DMS 273 (cell line): ENCODE results near the gene NCKAP5.

ENCODE experiments used
- DNase-seq: peaks from one replicate; lab custom pipeline; 2025; ENCODE audit not compliant: unreplicated experiment; lab: John Stamatoyannopoulos, UW

The NCKAP5 gene

DNA sequence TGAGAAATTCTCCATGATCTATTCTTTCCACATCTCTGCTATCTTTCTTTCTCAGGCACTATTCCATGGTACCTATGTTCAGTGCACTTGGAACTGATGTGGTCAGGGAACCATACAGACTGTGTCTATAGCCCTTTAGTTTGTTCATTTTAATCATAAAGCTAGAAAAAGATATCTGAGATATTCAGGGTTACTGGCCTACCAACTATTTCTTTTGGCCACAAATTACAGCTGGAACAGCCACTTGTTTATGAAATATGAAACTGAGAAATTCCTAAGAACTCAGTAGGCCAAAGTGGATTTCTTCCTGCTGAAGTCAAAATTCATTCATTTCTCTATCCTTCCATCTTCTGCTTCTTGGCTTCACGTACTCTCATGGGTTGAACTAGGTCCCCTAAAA, 875.4 kb downstream of the NCKAP5 start:
- no peak for DNase-seq

DNA sequence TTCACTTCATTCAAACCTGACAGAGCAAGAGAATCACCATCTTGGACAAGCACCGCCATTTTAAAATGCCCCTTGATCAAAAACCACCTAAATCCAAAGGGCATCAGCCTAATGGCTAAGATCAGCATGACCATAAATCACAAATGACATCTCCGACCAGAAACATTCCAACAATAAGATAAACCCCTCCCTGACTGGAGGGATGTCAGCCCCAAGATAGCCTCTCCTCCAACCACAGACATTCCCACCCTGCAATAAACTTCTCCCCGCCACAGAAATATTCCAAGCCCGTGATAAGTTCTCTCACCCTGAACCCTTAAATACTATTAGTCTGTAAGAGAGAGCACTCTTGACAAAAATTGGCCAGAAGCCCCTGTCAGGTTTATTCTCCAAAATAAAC, 876.7 kb downstream of the NCKAP5 start:
- DNase-seq = no peak

DNA sequence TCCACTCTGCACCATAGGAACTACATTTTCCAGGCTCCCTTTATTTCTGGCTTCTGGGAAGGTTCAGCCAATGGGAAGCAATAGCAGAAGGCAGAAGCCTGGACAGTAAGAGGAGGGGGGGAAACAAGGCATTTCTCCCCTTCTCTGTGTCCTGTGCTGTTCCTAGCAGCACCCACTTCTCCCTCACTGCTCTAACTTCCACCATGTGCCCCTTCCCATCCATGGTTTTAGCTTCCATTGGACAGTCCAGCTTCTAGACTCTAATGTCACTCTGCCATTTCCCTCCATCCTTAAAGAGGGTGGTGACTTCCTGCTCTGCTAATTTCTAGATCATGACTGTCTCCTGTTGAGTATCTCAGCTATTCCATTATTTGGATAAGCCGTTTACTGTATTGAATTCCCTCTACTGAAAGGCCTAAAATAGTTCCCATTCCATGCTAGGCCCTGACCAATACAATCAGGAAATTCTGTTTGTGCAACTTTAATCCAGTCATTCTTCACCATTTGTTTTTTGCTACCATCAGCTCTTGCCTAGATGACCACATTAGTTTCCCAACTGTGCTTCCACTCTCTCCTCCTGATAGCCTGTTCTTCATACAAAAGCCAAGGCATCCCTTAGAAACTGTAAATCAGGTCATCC, 877.5 kb downstream of the NCKAP5 start:
- DNase-seq = no peak

DNA sequence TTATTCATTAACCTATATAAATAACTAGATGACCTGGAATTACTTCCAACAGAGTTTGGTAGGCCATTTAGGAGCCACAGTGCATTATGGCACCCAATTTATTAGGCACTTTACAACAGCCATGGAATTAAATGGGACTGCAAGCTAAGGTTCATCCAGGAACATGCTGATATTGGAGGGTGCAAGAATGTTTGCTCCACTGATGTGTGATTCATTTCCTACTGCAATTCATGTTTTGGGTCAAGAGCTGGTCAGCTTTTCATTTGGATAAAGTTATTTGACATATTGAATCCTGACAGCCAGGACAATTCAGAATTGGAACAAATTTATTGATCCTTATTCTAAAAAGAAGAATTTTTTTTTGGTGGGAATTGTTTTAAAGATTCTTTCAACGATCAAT, 886.5 kb downstream of the NCKAP5 start:
- DNase-seq = no peak

DNA sequence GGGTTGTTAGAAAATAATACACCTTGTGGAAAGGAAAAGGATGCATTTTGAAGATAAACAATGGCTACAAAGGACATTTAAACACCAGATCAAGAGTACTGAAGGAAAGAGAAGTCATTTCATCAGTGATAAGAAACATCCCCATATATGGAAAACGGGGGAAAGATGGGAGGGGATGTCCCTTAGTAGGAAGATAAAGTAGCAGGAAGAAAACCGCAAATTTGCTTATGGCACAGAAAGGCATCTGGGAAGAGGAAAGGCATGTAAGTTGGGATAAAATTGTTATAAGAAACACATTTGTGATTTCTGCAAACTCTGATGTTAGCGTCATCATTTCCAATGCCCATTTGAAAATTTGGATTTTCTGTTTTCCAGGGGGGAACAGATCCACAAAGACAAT, 887.7 kb downstream of the NCKAP5 start:
- DNase-seq = no peak

DNA sequence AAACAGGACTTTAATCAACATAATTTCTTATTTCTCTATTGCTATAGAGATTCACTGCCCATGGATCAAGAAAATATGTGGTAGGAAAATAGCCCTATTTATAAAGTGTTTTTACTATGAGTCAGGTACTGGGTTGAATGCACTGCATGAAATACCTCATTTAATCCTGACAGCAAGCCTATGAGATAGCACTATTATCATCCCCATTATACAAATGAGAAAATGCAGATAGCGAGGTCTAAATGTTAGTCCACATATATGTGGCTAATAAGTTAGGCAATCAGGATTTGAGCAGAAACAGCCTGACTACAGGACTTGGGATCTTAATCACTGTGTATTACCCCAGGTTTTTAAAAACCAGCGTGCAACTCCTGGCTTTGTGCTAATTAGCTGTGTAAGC, 889.8 kb downstream of the NCKAP5 start:
- DNase-seq = no peak

DNA sequence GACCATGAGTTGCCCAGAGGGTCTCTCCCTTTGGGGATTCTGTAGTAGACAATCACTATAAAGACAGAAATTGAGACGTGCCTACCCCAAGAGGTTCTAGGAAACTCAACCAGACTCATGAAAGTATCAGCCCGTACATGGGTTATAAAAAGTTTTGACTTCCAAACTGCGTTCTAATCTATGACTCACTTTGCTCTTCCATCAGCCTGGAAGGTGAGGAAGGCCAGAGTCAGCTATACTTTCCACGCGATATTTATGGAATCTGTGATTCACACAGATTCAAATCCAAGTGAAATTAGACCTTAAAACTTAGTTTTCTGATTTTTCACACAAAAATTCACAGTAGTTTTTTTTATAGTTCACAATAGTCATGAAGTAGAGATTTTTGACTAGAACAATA, 890.6 kb downstream of the NCKAP5 start:
- no peak for DNase-seq

DNA sequence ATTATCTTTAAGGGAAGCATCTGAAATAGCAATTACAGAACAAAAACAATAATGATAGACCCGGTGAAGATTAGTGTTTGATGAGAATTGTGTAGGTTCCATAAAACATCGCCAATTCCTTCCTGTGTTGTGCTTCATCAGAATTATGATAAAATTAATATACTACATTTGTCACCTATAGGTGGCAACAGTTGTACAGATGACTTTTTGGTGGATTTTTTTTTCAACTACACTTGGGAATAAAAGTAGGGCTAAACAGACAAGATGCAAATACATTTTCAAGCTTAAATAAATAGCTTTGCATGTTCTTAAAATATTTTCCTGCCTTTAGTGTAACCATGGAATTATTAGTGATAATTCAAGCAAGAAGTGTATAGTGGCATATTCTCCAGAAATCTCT, 891.3 kb downstream of the NCKAP5 start:
- peak; percentile 6 for DNase-seq

DNA sequence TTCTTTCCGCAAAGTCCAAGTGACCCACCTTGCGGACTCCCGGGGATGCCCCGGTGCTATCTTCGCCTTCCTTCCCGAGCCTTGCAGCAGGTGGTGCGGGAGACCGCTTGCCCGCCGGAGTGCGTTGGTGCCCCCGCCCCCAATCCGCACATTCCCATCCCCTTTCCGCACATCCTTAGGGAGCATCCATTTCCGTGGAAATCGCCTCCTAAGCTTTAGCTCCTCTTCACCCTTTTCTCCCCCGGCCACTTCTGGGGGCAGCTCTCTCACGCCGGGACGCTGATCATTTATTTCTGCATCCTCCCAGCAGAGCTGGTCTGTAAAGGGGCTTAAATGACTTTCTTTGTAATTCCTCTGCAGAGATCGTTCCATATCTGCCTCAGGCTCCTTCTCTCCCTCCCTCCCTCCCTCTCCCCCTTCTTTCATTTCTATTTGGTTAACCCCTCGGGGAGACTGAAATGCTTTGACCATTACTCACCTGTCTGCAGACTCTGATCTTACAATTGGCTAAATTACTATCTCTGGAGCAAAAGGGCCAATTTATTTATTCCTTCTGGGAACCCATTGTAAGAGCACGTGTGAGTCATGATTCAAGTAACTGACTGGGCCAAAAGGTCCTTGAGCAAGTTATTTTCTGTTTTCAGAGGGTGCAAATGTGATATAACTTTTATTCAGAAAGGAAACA, 897.0 kb downstream of the NCKAP5 start:
- DNase-seq = peak; percentile 39

DNA sequence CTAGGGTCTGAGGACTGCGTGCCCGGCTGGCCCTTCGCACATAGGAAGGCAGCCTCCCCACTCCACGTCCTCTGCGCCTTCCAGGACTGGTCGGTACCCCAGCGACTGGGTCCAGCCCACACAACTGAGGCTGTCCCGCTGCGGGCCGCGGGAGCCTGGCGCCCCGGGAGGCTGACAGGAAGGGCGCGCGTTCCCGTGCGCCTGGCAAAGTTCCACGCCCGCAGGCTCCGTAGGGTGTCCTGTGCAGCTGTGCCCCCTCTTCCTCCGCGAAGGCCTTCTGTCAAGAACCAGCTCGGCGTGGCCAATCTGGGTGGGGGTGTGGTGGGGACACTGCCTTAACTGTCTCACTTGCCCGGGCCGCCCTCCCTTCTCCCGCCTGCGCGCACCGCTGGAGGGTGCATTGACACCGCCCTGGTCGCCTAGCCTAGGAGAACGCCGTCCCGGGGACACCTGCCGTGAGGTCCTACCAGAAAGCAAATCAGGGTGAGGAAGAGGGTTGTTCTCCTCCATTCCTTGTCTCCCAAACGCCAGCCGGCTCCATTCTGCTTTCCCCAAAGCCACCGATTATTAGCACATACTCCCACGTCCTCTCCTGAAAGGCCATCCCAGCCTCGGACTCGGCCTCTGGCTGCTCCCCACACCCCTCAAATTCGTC, 897.6 kb downstream of the NCKAP5 start:
- peak; percentile 51 for DNase-seq

DNA sequence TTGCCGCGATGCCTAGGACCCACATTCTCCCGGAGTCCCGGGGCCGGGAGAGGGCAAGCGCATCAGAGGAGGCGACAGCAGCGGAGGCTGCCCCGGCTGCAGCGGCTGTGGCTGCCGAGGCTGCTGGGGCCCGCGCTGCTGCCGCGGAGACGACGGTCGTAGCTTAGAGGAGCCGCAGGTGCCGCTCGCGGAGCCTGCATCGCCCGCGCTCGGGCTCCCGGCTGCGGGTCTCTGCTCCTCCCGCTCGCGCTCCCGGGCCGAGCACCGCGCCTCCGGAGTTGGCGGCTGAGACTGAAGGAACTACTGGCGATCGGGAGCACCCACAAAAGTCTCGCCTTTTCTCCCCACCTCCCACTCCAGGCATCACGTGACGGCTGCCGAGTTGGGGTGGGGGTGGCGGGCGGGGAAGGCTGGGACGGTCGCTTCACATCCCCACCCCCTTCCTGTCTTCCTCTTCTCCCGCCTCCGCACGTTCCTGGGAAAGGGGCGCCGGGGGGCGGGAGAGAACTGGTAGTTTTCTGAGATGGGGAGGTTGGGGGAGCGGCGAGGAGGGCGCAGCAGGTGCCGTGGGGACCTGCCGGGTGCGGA, 898.3 kb downstream of the NCKAP5 start, which contains the start of gene LYPD1:
LYPD1 (minus strand) TSS at position 298 of the 588 bp plus-strand sequence; CDS start at position 25, 273 bp downstream.
- peak; percentile 72 for DNase-seq

DNA sequence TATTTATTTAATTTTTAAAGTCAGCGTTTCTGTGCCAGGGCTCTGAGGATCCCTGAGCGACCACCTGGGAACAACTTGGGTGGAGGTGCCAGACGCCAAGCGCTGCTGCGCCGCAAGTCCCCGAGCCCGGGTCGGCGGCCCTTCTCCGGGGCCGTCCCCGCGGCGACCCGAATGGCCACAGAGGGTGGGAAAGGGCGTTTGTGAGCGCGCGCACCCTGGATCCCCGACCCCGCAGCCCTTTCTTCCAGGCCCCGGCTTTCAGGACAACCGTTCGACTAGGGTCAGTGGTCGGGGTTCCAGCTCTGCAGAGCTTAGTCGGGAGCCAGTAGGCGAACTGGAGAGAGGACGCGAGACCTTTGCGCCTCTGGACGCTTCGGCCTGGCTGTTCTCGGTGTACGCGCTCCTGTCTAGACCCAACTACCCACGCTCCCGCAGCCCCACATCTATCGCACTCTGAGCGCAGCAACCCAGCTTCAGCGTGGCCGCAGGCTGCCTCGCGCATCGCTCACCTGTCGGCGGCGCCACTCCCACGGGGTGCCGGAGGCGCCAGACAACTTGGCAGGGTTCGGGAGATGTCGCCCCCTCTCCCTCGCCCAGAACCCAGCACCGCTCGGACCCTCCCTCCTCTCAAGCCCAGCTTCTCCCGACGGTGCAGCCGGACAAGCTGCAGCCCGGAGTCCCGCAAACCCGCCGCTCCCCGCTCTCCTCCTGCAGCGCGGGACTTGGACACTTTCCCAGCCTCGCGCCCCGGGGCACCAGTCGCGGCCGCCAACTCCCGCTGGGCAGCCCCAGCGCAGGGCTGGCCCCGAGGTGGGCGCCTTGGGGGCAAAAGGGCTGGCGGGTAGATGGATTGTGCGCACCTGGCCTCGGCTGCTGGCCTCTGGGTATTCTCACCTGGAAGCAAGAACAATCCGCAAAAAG, 899.0 kb downstream of the NCKAP5 start:
- DNase-seq = peak; percentile 60

DNA sequence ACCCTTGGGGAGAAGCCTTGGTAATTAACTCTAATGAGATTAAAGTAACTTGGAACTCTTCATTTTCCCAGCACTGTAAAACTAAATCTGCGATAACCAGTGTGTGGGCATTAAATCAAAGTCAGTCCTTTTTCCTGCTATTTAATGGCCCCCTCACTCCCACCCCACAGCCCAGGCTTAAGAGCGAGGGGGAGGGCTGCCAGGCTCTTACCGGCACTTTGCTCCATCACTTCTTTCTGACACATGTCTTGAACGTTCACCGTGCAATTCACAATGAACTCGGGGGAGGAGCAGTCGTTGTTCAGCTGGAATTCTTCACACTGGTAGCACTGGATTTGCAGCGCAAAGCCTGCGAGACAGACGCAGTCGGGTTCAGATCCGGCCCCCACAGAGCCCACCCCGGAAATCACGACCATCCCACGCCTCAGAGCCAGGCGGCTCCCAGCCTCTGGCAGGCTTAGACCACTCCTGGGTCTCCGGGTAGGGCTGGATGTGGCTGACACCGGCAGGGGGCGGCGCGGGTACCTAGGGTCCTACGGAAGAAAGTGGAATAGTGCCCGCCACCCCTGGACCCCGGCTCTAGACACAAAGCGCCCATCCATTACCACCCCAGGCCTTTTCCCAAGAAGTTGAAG, 900.0 kb downstream of the NCKAP5 start:
- DNase-seq = peak; percentile 69

DNA sequence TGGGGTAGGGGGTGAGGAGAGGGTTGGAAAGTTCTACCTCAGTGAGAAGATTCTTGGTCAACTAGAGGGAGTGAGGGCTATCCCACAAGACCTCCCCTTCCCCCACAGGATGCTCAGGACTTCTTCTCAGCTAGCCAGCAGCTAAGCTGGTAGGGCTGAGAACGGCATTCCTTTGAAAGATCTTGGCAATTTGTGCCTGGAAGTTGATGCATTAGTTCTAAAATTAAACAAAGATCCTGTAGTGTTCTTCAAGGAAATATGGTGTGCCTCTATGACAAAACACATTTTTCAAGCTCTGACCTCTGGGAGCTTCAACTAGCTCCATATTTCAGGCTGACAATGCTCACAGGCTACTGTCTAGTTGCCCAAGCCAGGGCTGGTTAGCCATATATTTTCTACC, 900.6 kb downstream of the NCKAP5 start:
- no peak for DNase-seq

DNA sequence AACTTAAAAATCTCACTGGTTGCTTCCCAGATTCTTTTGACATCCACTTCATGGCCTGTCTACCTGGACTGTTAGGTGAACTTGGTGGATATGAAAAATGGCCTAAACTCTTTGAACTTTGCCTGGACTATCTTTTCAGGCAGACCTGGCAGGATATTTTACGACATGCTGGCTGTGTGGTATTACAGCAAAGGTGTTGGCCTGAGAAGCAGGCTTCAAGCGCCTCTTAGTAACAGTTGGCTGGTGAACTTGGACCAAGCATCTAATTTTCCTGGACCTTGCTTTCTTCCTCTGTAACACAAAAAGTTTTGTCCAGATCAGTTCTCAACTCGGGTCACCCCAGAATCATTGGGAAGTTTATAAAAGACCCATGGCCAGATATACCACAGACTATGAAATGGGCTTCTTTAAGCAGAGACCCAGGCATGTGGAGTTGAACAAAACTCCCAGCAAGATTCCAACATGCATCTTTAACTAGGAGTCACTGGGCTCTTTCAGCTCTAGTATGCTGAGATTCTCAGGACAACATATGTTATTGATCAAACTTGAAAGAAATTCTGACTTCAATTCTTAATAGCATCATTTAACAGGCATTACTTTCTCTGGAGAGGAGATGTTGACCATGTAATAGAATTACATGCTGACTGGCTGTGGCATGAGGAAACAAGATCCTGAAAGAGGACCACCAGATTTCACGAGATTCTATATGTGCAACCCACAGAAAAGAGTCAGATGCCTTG, 902.7 kb downstream of the NCKAP5 start:
- no peak for DNase-seq

DNA sequence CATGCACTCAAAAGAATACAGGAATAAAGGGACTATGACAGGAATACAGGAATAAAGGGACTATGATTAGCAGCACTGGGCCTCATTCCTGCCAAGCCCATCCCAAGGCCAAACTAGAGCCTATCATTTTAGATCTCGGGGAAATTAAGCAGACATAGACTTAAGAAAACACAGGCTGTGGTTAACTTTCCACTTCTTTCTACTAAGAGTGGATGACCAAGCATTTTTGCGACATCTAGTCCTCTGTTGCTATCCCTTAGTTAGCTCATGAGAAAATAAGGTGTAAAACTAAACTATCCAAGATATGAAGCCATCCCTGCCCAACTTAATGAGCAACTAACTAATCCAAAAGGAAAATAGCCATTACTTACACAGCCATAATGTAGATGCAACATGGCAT, 904.2 kb downstream of the NCKAP5 start:
- DNase-seq = no peak

DNA sequence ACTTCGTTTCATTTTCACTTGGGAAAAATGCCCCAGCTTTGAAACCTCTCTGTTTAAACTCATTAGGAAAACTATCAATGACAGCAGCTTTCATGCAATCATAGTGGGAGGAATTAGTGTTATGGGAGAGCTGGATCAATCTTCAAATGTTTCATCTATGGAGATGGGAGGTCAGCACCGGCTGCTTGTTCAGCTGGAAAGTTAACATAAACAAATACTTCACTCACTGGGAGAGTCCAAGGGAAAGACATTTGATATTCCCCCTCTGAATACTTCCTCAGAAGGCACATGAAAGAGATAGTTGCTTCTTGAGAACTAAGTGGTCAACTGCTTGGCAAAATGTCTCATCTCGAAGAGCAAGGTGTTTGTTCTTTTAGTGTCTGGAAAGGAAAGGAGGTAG, 905.5 kb downstream of the NCKAP5 start:
- DNase-seq = no peak

DNA sequence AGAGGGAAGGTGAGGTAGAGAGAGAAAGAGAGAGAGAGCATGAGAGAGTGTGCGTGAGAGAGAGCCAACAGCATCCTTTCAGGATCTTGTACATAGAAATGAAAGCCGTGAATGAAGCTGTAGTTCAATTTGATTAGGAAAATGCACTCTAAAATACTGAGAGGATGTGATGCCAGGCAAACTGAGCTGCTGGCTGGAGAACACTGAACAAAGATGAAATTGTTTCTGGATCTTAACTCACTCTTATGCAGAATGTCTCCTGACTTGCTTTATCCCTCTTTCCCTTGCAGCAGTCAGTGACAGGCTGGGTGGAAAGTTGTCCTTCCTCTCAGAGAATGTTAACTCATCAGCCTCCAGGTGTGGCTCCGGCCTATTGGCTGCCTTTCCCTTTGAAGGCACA, 908.9 kb downstream of the NCKAP5 start:
- no peak for DNase-seq

DNA sequence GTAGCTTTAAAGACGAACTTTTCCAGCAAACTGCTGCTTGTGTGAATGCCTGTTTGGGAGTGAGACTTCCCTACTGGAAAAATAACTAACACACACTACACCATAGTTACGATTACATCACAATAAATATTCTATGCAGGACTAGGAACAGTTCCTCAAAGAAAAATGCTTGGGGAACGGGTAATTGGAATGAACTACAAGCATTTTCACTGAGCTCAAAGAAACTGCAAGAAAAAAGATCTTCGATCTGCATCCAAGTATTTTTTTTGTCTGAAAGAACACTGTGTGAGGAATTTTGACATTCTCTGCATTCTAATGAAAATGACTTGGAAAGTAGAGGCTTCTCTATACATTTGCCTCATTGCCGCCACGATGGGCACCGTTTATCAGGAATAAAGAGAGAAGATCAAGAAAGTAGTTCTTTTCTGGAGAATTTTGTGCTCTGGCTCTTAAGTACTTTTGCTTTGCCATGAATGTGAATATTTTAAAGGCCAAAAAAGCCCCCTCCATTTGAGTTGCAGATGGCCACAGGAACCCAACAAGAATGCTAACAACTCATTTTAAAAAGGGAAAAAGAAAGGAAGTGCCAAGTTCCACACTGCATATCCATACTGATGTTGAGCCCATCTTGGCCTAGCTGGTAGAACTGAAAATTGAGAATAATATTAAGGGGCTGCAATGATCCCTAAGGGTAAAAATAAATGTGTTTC, 911.8 kb downstream of the NCKAP5 start:
- DNase-seq = no peak
